HepG2 (cell line): Measurements from ENCODE around the gene TMEM255B. TPM values are rescaled to one million over a fixed set of nuclear protein-coding genes. Genes with fewer than 3 reads are reported as not detected.

Experiments used
- ATAC-seq: fragments of 200-7000 bp; cut with Tn5 transposase; 3 replicates; pipeline ENCODE4 v1.9.1; 2020; ENCODE audit warnings: mild to moderate bottlenecking, moderate library complexity
- BruUV-seq: library from RNA; stranded (reverse); fragments of 400-500 nt; replicated peaks from 2 replicates; lab custom pipeline; 2021; lab: Mats Ljungman, UMichigan
- CTCF ChIA-PET: fragments of 300-600 bp; formaldehyde crosslinking; extraction: SDS; loops from one replicate; lab custom pipeline; 2021; ENCODE audit warnings: low total read pairs, inconsistent platforms, low intra/inter-chr PET ratio; lab: Yijun Ruan, JAX
- POLR2A ChIA-PET: fragments of 350-600 bp; sonication (Branson Sonifier 250); formaldehyde crosslinking; loops from one replicate; lab custom pipeline; 2020; ENCODE audit warnings: antibody characterized with exemption, inconsistent platforms; lab: Yijun Ruan, JAX
- DNase-seq: peaks from one replicate; pipeline ENCODE4 v3.0.0-alpha.2; 2015; ENCODE audit warnings: low spot score
- FAIRE-seq: peaks from 3 replicates; lab custom pipeline; 2011; peaks lifted over from hg19 to GRCh38; lab: Jason Lieb, UNC
- H2AFZ ChIP-seq: one replicate; pipeline ENCODE4 v1.6.1; 2011; ENCODE audit warnings: low read length, inconsistent platforms
- H3K27ac ChIP-seq: fragments of 300-600 bp; 3 replicates; pipeline ENCODE4 v1.8.0; 2011; ENCODE audit warnings: mixed run types, mild to moderate bottlenecking, mixed read lengths, low read length, inconsistent platforms; ENCODE audit not compliant: insufficient read depth; ENCODE audit errors: extremely low read length
- H3K27me3 ChIP-seq, 2 experiments: fragments of 200-600 bp in 1 of 2; 2 replicates in 1 of 2; 3 replicates in 1 of 2; pipeline versions ENCODE4 v1.6.0 to v1.8.0; 2011; ENCODE audit warnings: low read length in 2 of 2, mild to moderate bottlenecking in 2 of 2, moderate library complexity in 2 of 2, inconsistent platforms in 1 of 2; ENCODE audit not compliant: insufficient read depth in 2 of 2, control insufficient read depth in 1 of 2
- H3K36me3 ChIP-seq, 2 experiments: fragments of 200-600 bp in 1 of 2; replicated peaks in 1 of 2; 2 replicates in 1 of 2; 3 replicates in 1 of 2; pipeline versions ENCODE4 v1.5.1 to v1.8.0; 2011; ENCODE audit warnings: low read length in 2 of 2, inconsistent platforms in 1 of 2; ENCODE audit not compliant: insufficient read depth in 2 of 2, control insufficient read depth in 1 of 2
- H3K4me1 ChIP-seq: 2 replicates; pipeline ENCODE4 v1.5.1; 2012; ENCODE audit warnings: low read length, inconsistent platforms; ENCODE audit not compliant: insufficient read depth
- H3K4me2 ChIP-seq: 2 replicates; pipeline ENCODE4 v1.6.0; 2011; ENCODE audit warnings: low read depth, low read length, inconsistent platforms
- H3K4me3 ChIP-seq, 3 experiments: fragments of 200-600 bp in 1 of 3; sonication (generic), shearing (Covaris generic) in 1 of 3; replicated peaks in 1 of 3; 2 replicates each; pipeline ENCODE4 v1.5.1; 2011 to 2016; ENCODE audit warnings: low read length in 3 of 3, inconsistent platforms in 2 of 3, low read depth in 2 of 3, mild to moderate bottlenecking in 2 of 3, control low read depth in 1 of 3, mixed read lengths in 1 of 3; ENCODE audit not compliant: insufficient read depth in 1 of 3
- H3K79me2 ChIP-seq: one replicate; pipeline ENCODE4 v1.6.1; 2011; ENCODE audit warnings: low read length, inconsistent platforms; ENCODE audit not compliant: insufficient read depth
- H3K9ac ChIP-seq: 2 replicates; pipeline ENCODE4 v1.6.0; 2011; ENCODE audit warnings: mild to moderate bottlenecking, low read depth, low read length, inconsistent platforms; ENCODE audit not compliant: insufficient read depth
- H3K9me3 ChIP-seq: 2 replicates; pipeline ENCODE4 v1.5.1; 2012; ENCODE audit warnings: mild to moderate bottlenecking, low read length
- H4K20me1 ChIP-seq: 2 replicates; pipeline ENCODE4 v1.6.0; 2011; ENCODE audit warnings: inconsistent platforms, mild to moderate bottlenecking, low read length, moderate library complexity; ENCODE audit not compliant: insufficient read depth
- HHEX ChIP-seq: IDR thresholded peaks from 2 replicates; pipeline ENCODE4 v1.6.1; 2016; ENCODE audit warnings: control low read depth
- HNRNPK ChIP-seq: fragments of 200-400 bp; formaldehyde crosslinking; IDR thresholded peaks from 2 replicates; pipeline ENCODE4 v1.6.1; 2018; ENCODE audit warnings: low read length, low read depth, moderate library complexity, mild to moderate bottlenecking; ENCODE audit not compliant: poor library complexity, severe bottlenecking
- IKZF4 ChIP-seq: sonication (generic); formaldehyde crosslinking; IDR thresholded peaks from 2 replicates; pipeline ENCODE4 v1.5.1; 2020; ENCODE audit warnings: borderline replicate concordance, mild to moderate bottlenecking, low read depth, missing genetic modification reagents; ENCODE audit errors: not compliant biosample characterization
- NONO ChIP-seq, 2 experiments: fragments of 450-650 bp in 1 of 2; sonication (generic) in 1 of 2; formaldehyde crosslinking in 1 of 2; IDR thresholded peaks in 1 of 2; conservative IDR thresholded peaks in 1 of 2; 2 replicates each; pipeline versions ENCODE4 v1.6.1 to v1.8.0; 2017 to 2022; ENCODE audit warnings: mild to moderate bottlenecking in 1 of 2, missing genetic modification reagents in 1 of 2, moderate library complexity in 1 of 2
- UBTF ChIP-seq: sonication (generic); formaldehyde crosslinking; IDR thresholded peaks from 2 replicates; pipeline ENCODE4 v1.4.0; 2020; ENCODE audit warnings: mild to moderate bottlenecking, missing genetic modification reagents
- ZKSCAN5 ChIP-seq: sonication (generic); formaldehyde crosslinking; IDR thresholded peaks from 2 replicates; pipeline ENCODE4 v1.5.1; 2020; ENCODE audit warnings: mild to moderate bottlenecking, missing genetic modification reagents
- ZNF329 ChIP-seq: sonication (generic); formaldehyde crosslinking; IDR thresholded peaks from 2 replicates; pipeline ENCODE4 v1.9.0; 2021; ENCODE audit warnings: low read depth, mild to moderate bottlenecking, missing genetic modification reagents
- ZNF34 ChIP-seq: sonication (generic); formaldehyde crosslinking; IDR thresholded peaks from 2 replicates; pipeline ENCODE4 v1.4.0; 2020; ENCODE audit warnings: mild to moderate bottlenecking, missing genetic modification reagents, borderline replicate concordance
- ZNF646 ChIP-seq: sonication (generic); formaldehyde crosslinking; IDR thresholded peaks from 2 replicates; pipeline ENCODE4 v1.9.0; 2021; ENCODE audit warnings: mild to moderate bottlenecking, missing genetic modification reagents
- ZNF761 ChIP-seq: sonication (generic); formaldehyde crosslinking; conservative IDR thresholded peaks from 2 replicates; pipeline ENCODE4 v1.4.0; 2020; ENCODE audit warnings: mild to moderate bottlenecking, missing genetic modification reagents
- WGBS: methylation state at CpG from one replicate; pipeline ENCODE4 v1.1.6; 2017; ENCODE audit warnings: low lambda C conversion rate; 5-methylcytosine and 5-hydroxymethylcytosine counted together
- in situ Hi-C: cut with HindIII; loops from 2 replicates; pipeline ENCODE4 v1.10.0; 2017; ENCODE audit warnings: low pct_unique_long_range_greater_than_20kb; ENCODE audit not compliant: extremely low pct_ligation_motif_present
- intact Hi-C: fragments of 100-400 bp; cut with micrococcal nuclease; formaldehyde crosslinking; loops from one replicate; pipeline ENCODE4 v1.10.0; 2022; ENCODE audit not compliant: unreplicated experiment
- polyA plus RNA-seq, 8 experiments: library from polyadenylated mRNA; depleted of rRNA in 3 of 8; stranded (reverse) in 7 of 8; unstranded in 1 of 8; fragments of >200 nt; fragmentation: Illumina TruSeq in 4 of 8; extraction: Trizol in 4 of 8; gene quantifications; 2 replicates each; pipeline versions ENCODE4 v1.2.1 to v1.2.3, GENCODE V29; 2011 to 2016; ENCODE audit warnings: low read depth in 4 of 8, missing spikeins in 1 of 8, mixed read lengths in 1 of 8; ENCODE audit not compliant: insufficient read depth in 1 of 8
- total RNA-seq, 5 experiments: library from RNA; depleted of rRNA; stranded (reverse); fragments of >200 nt; fragmentation: Illumina TruSeq; extraction: Trizol; gene quantifications; 2 replicates each; pipeline ENCODE4 v1.2.3, GENCODE V29; 2016; ENCODE audit warnings: low read depth in 1 of 5

Gene TMEM255B
- total and polyA plus RNA-seq, 2 of the 13 experiments (the other 11 are each of a cell fraction or from before 2014, with no cell fraction given), result not detected

GRCh38 chr13:113758651-113759524 is at the start of gene TMEM255B (continued):
- TF ChIP-seq ZKSCAN5 (CRISPR knock-in tag), result no peak
- no peak for TF ChIP-seq ZNF329 (CRISPR knock-in tag)
- no peak for TF ChIP-seq HHEX
- TF ChIP-seq NONO (IDR thresholded peaks at IDR 0.05), result no peak
- TF ChIP-seq NONO (CRISPR knock-in tag; conservative IDR thresholded peaks at IDR 0.05), result no peak
- TF ChIP-seq ZNF34 (CRISPR knock-in tag), result no peak
- TF ChIP-seq HNRNPK, result peak; percentile 36
- TF ChIP-seq ZNF761 (CRISPR knock-in tag), result no peak
- peak; percentile 55 for TF ChIP-seq UBTF (CRISPR knock-in tag)

GRCh38 chr13:113722921-113723320 is 36.1 kb upstream of the TMEM255B start:
- FAIRE-seq (no peak), DNase-seq (no peak), ATAC-seq (peak; percentile 60)
- Histone ChIP-seq H3K4me1 (peaks cover 10% of the 10 kb centered on the region), H3K27ac (no peak overlapping the region), H3K79me2 (no peaks in the 10 kb centered on the region), H4K20me1 (no peaks in the 10 kb centered on the region), H3K9me3 (no peaks in the 10 kb centered on the region), H3K4me2 (no peak overlapping the region; the same call in 1 of the 2 replicates), H2AFZ (no peak overlapping the region), H3K9ac (no peak overlapping the region), H3K36me3 (no peaks in the 10 kb centered on the region), H3K27me3 (peaks cover 1 to 17% of the 10 kb centered on the region in 2 experiments; a peak in 2 of 5 replicates), H3K4me3 (no peak overlapping the region)
- no TSS peak for BruUV-seq
- POLR2A ChIA-PET, result no interaction called here
- CTCF ChIA-PET, result no interaction called here
- 16% methylated on average over 7 of the region's 11 CpGs for WGBS
- no peak for TF ChIP-seq IKZF4
- peak; percentile 77 for TF ChIP-seq ZNF646 (CRISPR knock-in tag)
- intact Hi-C loops (no loop called here), in situ Hi-C loops (no loop called here)
